Mucosa of stomach (tissue), 1 donor: ENCODE measurements around the gene EYS.
"Not testable (repeated sequence)": the region's sequence is repeated elsewhere in the genome, so short reads cannot be mapped to it uniquely, and the experiment has no call there.

Experiments used
- H3K27me3 ChIP-seq: one replicate; pipeline ENCODE4 v1.7.0; 2013; ENCODE audit warnings: mild to moderate bottlenecking, low read length; ENCODE audit not compliant: control insufficient read depth, insufficient read depth
- H3K36me3 ChIP-seq: one replicate; pipeline ENCODE4 v1.7.0; 2013; ENCODE audit warnings: low read length; ENCODE audit not compliant: control insufficient read depth, insufficient read depth
- H3K4me1 ChIP-seq: one replicate; pipeline ENCODE4 v1.7.0; 2013; ENCODE audit warnings: mild to moderate bottlenecking, low read length; ENCODE audit not compliant: control insufficient read depth, insufficient read depth
- H3K4me3 ChIP-seq: one replicate; pipeline ENCODE4 v1.7.0; 2013; ENCODE audit warnings: low read length
- H3K9ac ChIP-seq: one replicate; pipeline ENCODE4 v1.7.0; 2013; ENCODE audit warnings: mild to moderate bottlenecking, low read length, moderate library complexity
- H3K9me3 ChIP-seq: one replicate; pipeline ENCODE4 v1.7.0; 2013; ENCODE audit warnings: mild to moderate bottlenecking, low read length, moderate library complexity; ENCODE audit not compliant: control insufficient read depth
- donor health status: Pancreatic carcinoma.

Gene EYS

DNA sequence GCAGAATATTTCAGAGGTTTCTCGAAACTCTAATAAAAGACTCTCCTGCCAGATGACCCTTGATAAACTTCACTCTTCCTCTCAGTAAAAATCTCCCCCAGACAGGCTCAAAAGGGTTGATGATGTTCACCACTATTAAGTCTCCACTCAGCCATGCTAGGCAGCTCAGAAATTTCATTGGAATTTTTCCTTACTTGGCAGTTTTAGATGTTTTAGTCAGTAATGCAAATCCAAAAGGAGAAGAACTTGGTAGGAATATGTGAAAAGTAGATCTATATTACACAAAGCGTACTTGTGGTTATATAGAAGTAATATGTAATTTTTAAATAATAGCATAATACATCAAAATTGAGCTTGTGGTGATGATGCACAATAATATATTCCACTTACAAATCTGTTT lies 1738.4 kb downstream of the EYS start:
- no peak overlapping the region for H3K4me3 ChIP-seq
- H3K27me3 ChIP-seq, result no peaks in the 10 kb centered on the region
- no peaks in the 10 kb centered on the region for H3K9me3 ChIP-seq
- no peaks in the 10 kb centered on the region for H3K4me1 ChIP-seq
- H3K9ac ChIP-seq, result no peak overlapping the region
- no peaks in the 10 kb centered on the region for H3K36me3 ChIP-seq

DNA sequence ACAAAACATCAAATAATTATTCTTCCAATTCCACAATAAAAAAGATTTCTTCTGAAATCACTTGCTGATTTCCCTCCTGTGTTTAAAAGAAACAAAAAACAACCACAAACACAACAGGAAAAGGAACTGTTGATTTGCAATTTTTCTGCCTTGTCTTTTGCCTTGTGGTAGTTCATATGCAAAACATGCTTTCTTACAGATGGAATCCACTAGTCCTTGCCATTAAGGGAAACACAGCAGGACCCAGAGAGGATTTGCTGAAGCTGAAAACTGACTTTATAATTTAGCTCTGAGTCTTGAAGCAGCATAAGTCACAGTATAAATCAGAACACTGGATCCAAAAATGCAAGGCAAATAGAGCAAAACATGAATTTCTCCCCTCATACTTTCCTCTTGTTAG lies 1742.7 kb downstream of the EYS start:
- Histone ChIP-seq H3K9ac (no peak overlapping the region), H3K27me3 (no peaks in the 10 kb centered on the region), H3K4me3 (no peak overlapping the region), H3K36me3 (no peaks in the 10 kb centered on the region), H3K9me3 (no peaks in the 10 kb centered on the region), H3K4me1 (no peaks in the 10 kb centered on the region)

DNA sequence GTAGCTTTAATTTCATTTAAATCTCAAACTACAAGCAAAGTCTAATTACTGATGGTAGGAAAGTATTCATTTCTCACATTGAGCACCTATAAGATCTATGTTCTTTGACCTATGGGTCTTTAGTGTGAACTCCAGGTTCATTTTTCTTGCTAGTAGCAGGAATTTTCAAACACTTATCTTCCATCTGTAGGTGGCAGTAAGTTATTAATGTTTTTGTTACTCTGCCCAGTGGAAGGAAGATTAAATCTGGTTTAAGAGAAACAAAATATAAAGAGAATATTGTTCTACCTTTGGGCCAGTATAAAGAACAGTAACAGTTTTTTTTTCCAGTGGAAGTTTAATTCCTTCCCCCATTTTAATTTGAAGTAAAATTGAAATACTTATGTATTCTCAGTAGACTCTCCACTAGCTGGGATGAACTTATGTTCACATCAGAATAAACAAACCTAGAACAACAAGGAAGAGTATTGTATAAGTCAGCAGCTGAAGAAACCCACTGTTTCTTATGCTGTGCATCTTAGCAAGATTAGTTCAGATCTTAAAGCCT lies 1743.2 kb downstream of the EYS start:
- Histone ChIP-seq H3K4me1 (no peaks in the 10 kb centered on the region), H3K4me3 (no peak overlapping the region), H3K27me3 (no peaks in the 10 kb centered on the region), H3K36me3 (no peaks in the 10 kb centered on the region), H3K9ac (no peak overlapping the region), H3K9me3 (no peaks in the 10 kb centered on the region)

DNA sequence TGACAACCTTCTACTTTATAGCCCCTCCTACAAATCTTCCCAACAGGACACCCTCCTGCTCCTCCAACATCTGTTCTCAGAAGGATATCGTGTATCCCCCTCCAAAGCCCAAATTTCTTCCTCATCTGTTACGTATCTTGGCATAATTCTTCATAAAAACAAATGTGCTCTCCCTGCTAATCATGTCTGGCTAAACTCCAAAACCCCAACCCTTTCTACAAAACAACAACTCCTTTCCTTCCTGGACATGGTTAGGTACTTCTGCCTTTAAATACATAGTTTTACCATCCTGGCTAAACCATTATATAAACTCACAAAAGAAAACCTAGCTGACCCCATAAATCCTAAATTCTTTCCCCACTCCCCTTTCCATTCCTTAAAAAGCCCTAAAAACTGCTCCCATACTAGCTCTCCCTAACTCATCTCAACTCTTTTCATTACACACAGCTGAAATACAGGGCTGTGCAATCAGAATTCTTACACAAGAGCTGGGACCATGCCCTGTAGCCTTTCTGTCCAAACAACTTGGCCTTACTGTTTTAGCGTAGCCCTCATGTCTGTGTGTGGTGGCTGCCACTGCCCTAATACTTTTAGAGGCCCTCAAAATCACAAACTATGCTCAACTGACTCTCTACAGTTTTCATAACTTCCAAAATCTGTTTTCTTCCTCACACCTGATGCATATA lies 1753.5 kb downstream of the EYS start:
- H3K27me3 ChIP-seq, H3K9me3 ChIP-seq, H3K4me3 ChIP-seq, H3K4me1 ChIP-seq, H3K9ac ChIP-seq, H3K36me3 ChIP-seq: not testable (repeated sequence)

DNA sequence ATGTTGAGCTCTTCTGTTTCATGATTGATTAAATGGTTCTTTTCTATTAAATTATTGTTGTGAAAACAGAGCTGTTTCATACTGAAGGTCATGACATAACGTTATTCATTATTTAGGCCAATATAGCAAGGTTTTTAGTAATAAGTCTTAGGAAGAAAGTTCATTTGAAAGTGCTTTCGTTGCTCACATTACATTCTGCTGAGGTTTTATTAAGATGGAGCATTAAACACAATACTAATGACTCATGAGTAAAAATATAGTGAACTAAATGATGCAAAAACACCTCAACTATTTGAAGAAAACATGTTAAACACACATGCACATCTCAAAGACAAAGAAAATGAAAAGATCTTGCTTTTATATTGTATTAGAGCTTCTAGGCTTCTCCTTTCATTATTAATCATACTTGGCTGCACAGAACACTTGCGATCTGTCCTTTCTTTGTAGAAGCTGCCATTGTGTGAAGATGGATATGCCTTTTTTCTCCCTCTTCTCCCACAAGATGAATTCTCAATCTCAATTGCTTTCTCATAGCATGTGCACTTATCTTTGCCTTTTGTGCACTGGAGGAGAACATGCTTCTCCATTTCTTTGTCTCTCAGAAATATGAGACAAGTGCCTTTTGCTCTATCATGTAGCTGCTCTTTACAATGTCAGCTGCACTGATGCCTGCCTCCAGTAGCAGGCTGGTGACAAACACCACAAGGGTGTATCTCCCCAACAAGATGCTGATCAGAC lies 1759.1 kb downstream of the EYS start:
- Histone ChIP-seq H3K36me3 (no peaks in the 10 kb centered on the region), H3K4me1 (no peaks in the 10 kb centered on the region), H3K9ac (no peak overlapping the region), H3K9me3 (no peaks in the 10 kb centered on the region), H3K4me3 (no peak overlapping the region), H3K27me3 (no peaks in the 10 kb centered on the region)

DNA sequence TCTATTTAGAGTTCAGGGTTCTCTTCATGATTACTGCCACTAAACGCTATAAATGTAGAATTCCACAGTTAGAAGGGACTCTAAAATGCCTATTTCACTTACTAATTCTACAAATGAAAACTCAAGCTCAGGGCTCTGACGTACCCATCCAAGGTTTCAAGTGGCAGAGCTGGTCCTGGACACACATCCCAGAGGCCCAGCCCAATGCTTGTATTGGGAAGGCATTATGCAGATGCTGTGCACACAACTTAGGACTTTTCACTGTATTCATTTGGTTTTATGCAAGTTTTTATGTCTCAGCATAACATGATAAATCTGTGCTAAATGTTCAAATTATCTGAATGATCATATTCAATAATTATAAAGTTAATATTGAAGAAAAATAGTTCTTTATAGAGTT lies 1761.0 kb downstream of the EYS start:
- Histone ChIP-seq H3K4me1 (no peaks in the 10 kb centered on the region), H3K9me3 (no peaks in the 10 kb centered on the region), H3K36me3 (no peaks in the 10 kb centered on the region), H3K27me3 (no peaks in the 10 kb centered on the region), H3K9ac (no peak overlapping the region), H3K4me3 (no peak overlapping the region)

DNA sequence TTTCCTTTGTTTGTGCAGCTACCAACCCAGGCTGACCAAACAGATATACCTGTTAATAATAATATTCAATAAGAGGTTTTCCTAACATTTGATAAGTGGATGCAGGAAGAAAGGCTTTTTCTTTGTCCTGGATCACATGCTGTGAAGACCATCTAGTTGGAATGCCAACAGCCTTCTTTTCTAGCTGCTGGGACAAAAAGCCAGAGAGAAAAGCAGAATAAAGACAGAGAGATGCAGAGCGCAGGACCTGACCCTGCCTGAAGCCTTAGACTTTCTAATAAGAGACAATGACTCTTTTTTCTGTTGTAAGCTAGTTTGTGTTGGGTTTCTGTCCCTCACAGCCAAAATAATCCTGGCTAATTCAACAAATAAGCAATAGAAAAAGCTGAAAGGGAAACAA lies 1763.2 kb downstream of the EYS start:
- Histone ChIP-seq H3K9ac (no peak overlapping the region), H3K4me1 (no peaks in the 10 kb centered on the region), H3K9me3 (no peaks in the 10 kb centered on the region), H3K36me3 (no peaks in the 10 kb centered on the region), H3K27me3 (no peaks in the 10 kb centered on the region), H3K4me3 (no peak overlapping the region)

DNA sequence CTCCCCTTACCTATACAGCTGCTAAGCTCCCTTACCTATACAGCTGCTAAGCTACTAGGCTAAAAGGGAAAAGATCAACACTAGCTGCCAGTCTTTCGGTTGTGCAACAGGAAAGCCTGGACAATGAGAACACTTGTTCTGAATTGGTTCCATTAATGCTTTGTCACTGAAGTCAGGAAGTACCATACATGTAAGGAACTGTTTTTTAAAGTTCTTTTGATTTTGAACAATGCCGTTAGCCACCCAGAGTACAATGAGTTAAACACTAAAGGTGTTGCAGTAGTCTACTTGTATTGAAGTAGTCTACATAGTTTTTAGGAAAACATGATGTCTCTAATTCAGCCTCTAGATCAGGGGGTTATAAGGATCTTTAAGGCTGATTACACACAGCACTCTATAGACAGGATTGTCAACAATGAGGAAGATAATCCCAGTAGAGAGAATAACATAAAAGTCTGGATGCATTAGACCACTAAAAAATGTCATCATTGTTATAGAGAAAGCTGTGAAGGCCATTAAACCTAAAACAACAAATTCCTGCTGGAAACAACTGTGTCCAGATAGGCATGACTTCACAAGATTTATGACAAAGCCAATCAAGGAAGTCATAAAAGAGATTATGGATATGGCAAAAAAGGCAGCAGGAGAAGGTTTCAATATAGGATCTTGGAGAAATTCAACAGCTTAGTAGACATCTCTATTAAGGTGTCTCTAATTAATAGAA lies 1765.1 kb downstream of the EYS start:
- no peaks in the 10 kb centered on the region for H3K36me3 ChIP-seq
- no peaks in the 10 kb centered on the region for H3K9me3 ChIP-seq
- no peak overlapping the region for H3K4me3 ChIP-seq
- H3K4me1 ChIP-seq, result no peaks in the 10 kb centered on the region
- H3K27me3 ChIP-seq, result no peaks in the 10 kb centered on the region
- no peak overlapping the region for H3K9ac ChIP-seq

DNA sequence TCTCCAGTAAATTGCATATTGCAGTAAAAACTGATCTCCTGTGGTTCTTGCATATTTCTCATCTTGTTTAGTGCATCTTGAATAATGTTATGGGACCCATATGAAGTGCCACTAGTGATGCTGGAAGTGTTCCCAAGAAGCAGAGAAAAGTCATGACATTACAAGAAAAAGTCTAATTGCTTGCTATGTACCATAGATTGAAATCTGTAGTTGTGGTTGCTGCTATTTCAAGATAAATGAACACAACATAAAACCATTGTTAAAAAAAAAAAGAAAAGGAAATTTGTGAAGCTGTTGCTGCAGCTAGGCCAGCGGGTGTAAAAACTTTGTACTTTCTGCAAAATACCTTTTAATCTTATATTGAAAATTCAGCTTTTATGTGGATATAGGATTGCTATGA lies 1767.0 kb downstream of the EYS start:
- Histone ChIP-seq H3K27me3 (no peaks in the 10 kb centered on the region), H3K9ac (no peak overlapping the region), H3K4me3 (no peak overlapping the region), H3K36me3 (no peaks in the 10 kb centered on the region), H3K9me3 (no peaks in the 10 kb centered on the region), H3K4me1 (no peaks in the 10 kb centered on the region)

DNA sequence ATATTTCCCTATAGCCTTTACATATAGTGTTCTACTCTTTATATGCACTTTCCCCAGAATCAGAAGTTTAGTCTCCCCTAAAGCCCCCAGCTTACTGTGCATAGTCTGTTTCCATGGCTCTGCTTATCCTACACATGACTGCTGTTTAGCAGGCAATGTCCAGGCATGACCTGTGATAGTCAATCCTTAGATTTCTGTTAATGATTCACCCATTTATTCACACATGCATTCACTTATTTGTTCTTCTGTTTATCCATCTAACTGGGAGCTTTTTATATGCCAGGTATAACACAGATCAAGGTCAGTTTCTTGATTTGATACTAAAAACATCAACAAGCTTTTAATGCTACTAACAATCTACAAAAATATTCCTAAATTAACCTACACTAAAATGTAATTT lies 1770.6 kb downstream of the EYS start:
- Histone ChIP-seq H3K9me3 (no peaks in the 10 kb centered on the region), H3K4me1 (no peaks in the 10 kb centered on the region), H3K4me3 (no peak overlapping the region), H3K9ac (no peak overlapping the region), H3K27me3 (no peaks in the 10 kb centered on the region), H3K36me3 (no peaks in the 10 kb centered on the region)

DNA sequence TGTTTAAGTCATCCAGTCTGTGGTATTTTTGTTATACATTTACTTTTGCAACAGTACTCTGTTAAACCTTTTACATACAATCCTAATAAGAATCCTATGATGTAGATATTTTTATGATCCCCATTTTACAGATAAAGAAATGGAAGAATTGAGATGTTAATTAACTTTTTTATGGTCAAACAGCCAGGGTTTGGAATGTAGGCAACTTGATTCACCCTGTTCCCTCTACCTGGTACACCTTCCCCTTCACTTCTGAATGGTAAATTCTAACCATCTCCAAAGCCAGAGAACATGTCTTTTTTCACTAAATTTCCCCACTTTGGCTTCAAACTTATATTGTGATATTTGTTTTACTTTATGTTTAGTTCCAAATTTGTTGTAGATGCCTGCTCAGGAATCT lies 1771.3 kb downstream of the EYS start:
- H3K9me3 ChIP-seq, result no peaks in the 10 kb centered on the region
- no peaks in the 10 kb centered on the region for H3K27me3 ChIP-seq
- no peak overlapping the region for H3K9ac ChIP-seq
- H3K4me3 ChIP-seq, result no peak overlapping the region
- no peaks in the 10 kb centered on the region for H3K4me1 ChIP-seq
- H3K36me3 ChIP-seq, result no peaks in the 10 kb centered on the region

DNA sequence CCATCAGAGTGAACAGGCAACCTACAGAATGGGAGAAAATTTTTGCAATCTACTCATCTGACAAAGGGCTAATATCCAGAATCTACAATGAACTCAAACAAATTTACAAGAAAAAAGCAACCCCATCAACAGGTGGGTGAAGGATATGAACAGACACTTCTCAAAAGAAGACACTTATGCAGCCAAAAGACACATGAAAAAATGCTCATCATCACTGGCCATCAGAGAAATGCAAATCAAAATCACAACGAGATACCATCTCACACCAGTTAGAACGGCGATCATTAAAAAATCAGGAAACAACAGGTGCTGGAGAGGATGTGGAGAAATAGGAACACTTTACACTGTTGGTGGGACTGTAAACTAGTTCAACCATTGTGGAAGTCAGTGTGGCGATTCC lies 1773.1 kb downstream of the EYS start:
- H3K27me3 ChIP-seq, H3K4me3 ChIP-seq, H3K36me3 ChIP-seq, H3K9me3 ChIP-seq, H3K9ac ChIP-seq, H3K4me1 ChIP-seq: not testable (repeated sequence)
